Hepatocyte (in vitro differentiated cells): ENCODE data around the gene FANCI. TPM values are rescaled to one million over a fixed set of nuclear protein-coding genes. Genes with fewer than 3 reads are reported as not detected.

Source experiments
- DNase-seq: peaks from one replicate; pipeline ENCODE4 v3.0.0-alpha.2; 2016; ENCODE audit warnings: low spot score
- H2AFZ ChIP-seq: fragments of 200-600 bp; sonication (generic); 2 replicates; pipeline ENCODE4 v1.6.0; 2016; ENCODE audit warnings: antibody characterized with exemption, mild to moderate bottlenecking
- H3K27ac ChIP-seq: fragments of 200-600 bp; sonication (generic); 2 replicates; pipeline ENCODE4 v1.5.1; 2016; ENCODE audit warnings: mild to moderate bottlenecking
- H3K27me3 ChIP-seq: fragments of 200-600 bp; sonication (generic); 2 replicates; pipeline ENCODE4 v1.6.1; 2016
- H3K36me3 ChIP-seq: fragments of 200-600 bp; sonication (generic); replicated peaks from 2 replicates; pipeline ENCODE4 v1.5.1; 2016; ENCODE audit warnings: low read depth; ENCODE audit not compliant: insufficient read depth
- H3K4me1 ChIP-seq: fragments of 200-600 bp; sonication (generic); 2 replicates; pipeline ENCODE4 v1.5.1; 2016; ENCODE audit warnings: mild to moderate bottlenecking, moderate library complexity; ENCODE audit not compliant: insufficient read depth
- H3K4me2 ChIP-seq: fragments of 200-600 bp; sonication (generic); 2 replicates; pipeline ENCODE4 v1.6.0; 2016
- H3K4me3 ChIP-seq: fragments of 200-600 bp; sonication (generic); 2 replicates; pipeline ENCODE4 v1.5.1; 2016; ENCODE audit warnings: mild to moderate bottlenecking
- H3K79me2 ChIP-seq: fragments of 200-600 bp; sonication (generic); 2 replicates; pipeline ENCODE4 v1.6.0; 2017; ENCODE audit warnings: mild to moderate bottlenecking
- H3K9me2 ChIP-seq: fragments of 200-600 bp; sonication (generic); replicated peaks from 2 replicates; pipeline ENCODE4 v1.6.0; 2017; ENCODE audit warnings: mild to moderate bottlenecking; ENCODE audit not compliant: insufficient read depth
- H3K9me3 ChIP-seq: fragments of 200-600 bp; sonication (generic); 2 replicates; pipeline ENCODE4 v1.5.1; 2016; ENCODE audit warnings: low read depth, mild to moderate bottlenecking
- H4K20me1 ChIP-seq: fragments of 200-600 bp; sonication (generic); 2 replicates; pipeline ENCODE4 v1.6.0; 2016; ENCODE audit warnings: mild to moderate bottlenecking; ENCODE audit not compliant: insufficient read depth, poor library complexity, severe bottlenecking
- CTCF ChIP-seq: fragments of 200-600 bp; sonication (generic); IDR thresholded peaks from 2 replicates; pipeline ENCODE4 v1.5.1; 2016; ENCODE audit warnings: antibody characterized with exemption, mild to moderate bottlenecking; ENCODE audit not compliant: poor library complexity
- EZH2 ChIP-seq: fragments of 200-600 bp; sonication (generic); IDR thresholded peaks from 2 replicates; pipeline ENCODE4 v1.6.1; 2016; ENCODE audit warnings: antibody characterized with exemption, mild to moderate bottlenecking, borderline replicate concordance
- EZH2phosphoT487 ChIP-seq: fragments of 200-600 bp; sonication (generic); IDR thresholded peaks from one replicate; pipeline ENCODE4 v1.6.1; 2018; ENCODE audit warnings: antibody characterized with exemption, mild to moderate bottlenecking, low read depth, moderate library complexity; ENCODE audit not compliant: unreplicated experiment, severe bottlenecking
- WGBS: methylation state at CpG from one replicate; pipeline ENCODE4 v1.1.6; 2016; ENCODE audit warnings: low lambda C conversion rate; ENCODE audit errors: missing lambda C conversion rate; 5-methylcytosine and 5-hydroxymethylcytosine counted together
- polyA plus RNA-seq: library from polyadenylated mRNA; unstranded; fragments of >200 nt; fragmentation: Nextera tagmentation; extraction: Ambion mirVana; gene quantifications from 2 replicates; pipeline ENCODE4 v1.2.1, GENCODE V29; 2016
- total RNA-seq: library from RNA; depleted of rRNA; stranded (reverse); fragments of >200 nt; gene quantifications from 2 replicates; pipeline ENCODE4 v1.2.3, GENCODE V29; 2014

The FANCI gene
- total and polyA plus RNA-seq, 2 experiments from 2014 or later: 8.0 to 14.5 TPM

GRCh38 chr15:89328398-89329254, 84.8 kb downstream of the FANCI start:
- Histone ChIP-seq H3K36me3 (peaks cover 4% of the 10 kb centered on the region), H3K4me2 (no peak overlapping the region), H3K27me3 (no peaks in the 10 kb centered on the region), H3K9me2 (no peaks in the 10 kb centered on the region), H3K27ac (no peak overlapping the region), H3K4me1 (peaks cover 14% of the 10 kb centered on the region), H4K20me1 (peaks cover 40% of the 10 kb centered on the region), H2AFZ (no peak overlapping the region), H3K9me3 (no peaks in the 10 kb centered on the region), H3K79me2 (peaks cover 42% of the 10 kb centered on the region), H3K4me3 (no peak overlapping the region)
- WGBS: 95% methylated on average over 13 of the region's 13 CpGs
- DNase-seq: no peak
- TF ChIP-seq EZH2phosphoT487 (no peak), EZH2 (no peak), CTCF (no peak)

GRCh38 chr15:89329329-89330084, 85.7 kb downstream of the FANCI start:
- H3K27ac ChIP-seq: no peak overlapping the region
- WGBS: 95% methylated on average over 8 of the region's 8 CpGs

GRCh38 chr15:89330119-89330518, 86.3 kb downstream of the FANCI start:
- H2AFZ ChIP-seq: no peak overlapping the region
- no peak overlapping the region for H3K27ac ChIP-seq
- H3K36me3 ChIP-seq: peaks cover 4% of the 10 kb centered on the region
- no peak for TF ChIP-seq EZH2
- TF ChIP-seq EZH2phosphoT487: no peak
- no peak for TF ChIP-seq CTCF
- no peaks in the 10 kb centered on the region for H3K9me2 ChIP-seq
- H3K9me3 ChIP-seq: no peaks in the 10 kb centered on the region
- peaks cover 46% of the 10 kb centered on the region for H4K20me1 ChIP-seq
- H3K4me1 ChIP-seq: peaks cover 17% of the 10 kb centered on the region
- H3K4me2 ChIP-seq: no peak overlapping the region
- no peak for DNase-seq
- WGBS: 100% methylated on average over 6 of the region's 6 CpGs
- peaks cover 48% of the 10 kb centered on the region for H3K79me2 ChIP-seq
- no peak overlapping the region for H3K4me3 ChIP-seq
- H3K27me3 ChIP-seq: no peaks in the 10 kb centered on the region

More at GRCh38 chr15:89329329-89330084, 85.7 kb downstream of the FANCI start:
- DNase-seq: no peak
- Histone ChIP-seq H2AFZ (no peak overlapping the region), H4K20me1 (peaks cover 46% of the 10 kb centered on the region), H3K4me1 (peaks cover 17% of the 10 kb centered on the region), H3K79me2 (peaks cover 48% of the 10 kb centered on the region), H3K36me3 (peaks cover 4% of the 10 kb centered on the region), H3K4me3 (no peak overlapping the region), H3K9me3 (no peaks in the 10 kb centered on the region), H3K27me3 (no peaks in the 10 kb centered on the region), H3K4me2 (no peak overlapping the region), H3K9me2 (no peaks in the 10 kb centered on the region)
- no peak for TF ChIP-seq EZH2
